Stimulated activated CD4-positive, alpha-beta T cell treated with anti-CD3 and anti-CD28 coated beads, Interleukin-4, amount 100 ng/mL, for 24 hours (primary cell): ENCODE data around the gene ACSM2B.
"Not testable (repeated sequence)": the region's sequence is repeated elsewhere in the genome, so short reads cannot be mapped to it uniquely, and the experiment has no call there.

ENCODE experiments used
- DNase-seq: peaks from one replicate; pipeline ENCODE4 v3.0.0-alpha.2; 2020

ACSM2B gene

GRCh38 chr16:20576145-20576544 is at the start of gene ACSM2B:
Gene ACSM2B (minus strand): TSS chr16:20576367. CDS start chr16:20564845, 11,522 bp downstream.
- DNase-seq, result not testable (repeated sequence)

- DNase-seq, result no peak
These were observed 49.0 kb upstream of the ACSM2B start for GRCh38 chr16:20624882-20625807.

GRCh38 chr16:20624205-20624604 is 48.0 kb upstream of the ACSM2B start:
- DNase-seq, result no peak

- DNase-seq, result no peak
These were observed 46.3 kb upstream of the ACSM2B start for GRCh38 chr16:20622498-20622870.

- no peak for DNase-seq
These were observed 45.2 kb upstream of the ACSM2B start for GRCh38 chr16:20621406-20621805.

- no peak for DNase-seq
These were observed 44.6 kb upstream of the ACSM2B start for GRCh38 chr16:20620770-20621169.

GRCh38 chr16:20620003-20620402 is 43.8 kb upstream of the ACSM2B start:
- no peak for DNase-seq

GRCh38 chr16:20617271-20617670 is 41.1 kb upstream of the ACSM2B start:
- no peak for DNase-seq

- DNase-seq, result no peak
These were observed 38.3 kb upstream of the ACSM2B start for GRCh38 chr16:20614186-20615141.

GRCh38 chr16:20613481-20614185 is 37.5 kb upstream of the ACSM2B start:
- no peak for DNase-seq

- no peak for DNase-seq
These were observed 36.6 kb upstream of the ACSM2B start for GRCh38 chr16:20612551-20613480.

GRCh38 chr16:20611975-20612481 is 35.9 kb upstream of the ACSM2B start:
- DNase-seq, result no peak

GRCh38 chr16:20611350-20611902 is 35.3 kb upstream of the ACSM2B start:
- DNase-seq, result no peak

GRCh38 chr16:20610892-20611349 is 34.8 kb upstream of the ACSM2B start:
- DNase-seq, result no peak

GRCh38 chr16:20610211-20610891 is 34.2 kb upstream of the ACSM2B start:
- no peak for DNase-seq

- DNase-seq, result not testable (repeated sequence)
These were observed 26.0 kb upstream of the ACSM2B start for GRCh38 chr16:20602205-20602604.

GRCh38 chr16:20599475-20599874 is 23.3 kb upstream of the ACSM2B start:
- DNase-seq, result not testable (repeated sequence)

GRCh38 chr16:20598832-20599469 is 22.8 kb upstream of the ACSM2B start:
- no peak for DNase-seq

GRCh38 chr16:20595694-20596093 is 19.5 kb upstream of the ACSM2B start:
- not testable (repeated sequence) for DNase-seq

GRCh38 chr16:20595068-20595467 is 18.9 kb upstream of the ACSM2B start:
- DNase-seq, result not testable (repeated sequence)
